T-helper 2 cell treated with Interferon-gamma antibody and Interleukin-4, amounts not matched to agents 5 μg/mL and 100 μg/mL, for 36 hours (primary cell): ENCODE results near the gene PLPPR1.

ENCODE experiments used
- DNase-seq: peaks from one replicate; pipeline ENCODE4 v3.0.0; 2021; ENCODE audit warnings: low spot score
- H3K27ac Mint-ChIP-seq: one replicate; pipeline ENCODE4 v1.8.0; 2021; ENCODE audit warnings: mild to moderate bottlenecking, mixed read lengths
- H3K27me3 Mint-ChIP-seq: one replicate; pipeline ENCODE4 v1.8.0; 2021; ENCODE audit warnings: low read depth, mixed read lengths
- H3K36me3 Mint-ChIP-seq: one replicate; pipeline ENCODE4 v1.8.0; 2021; ENCODE audit warnings: low read depth, mixed read lengths
- H3K4me1 Mint-ChIP-seq: one replicate; pipeline ENCODE4 v1.8.0; 2021; ENCODE audit warnings: low read depth, mixed read lengths
- H3K4me3 Mint-ChIP-seq: one replicate; pipeline ENCODE4 v1.8.0; 2022; ENCODE audit warnings: mild to moderate bottlenecking, moderate library complexity, mixed read lengths
- H3K9me3 Mint-ChIP-seq: one replicate; pipeline ENCODE4 v1.8.0; 2021; ENCODE audit warnings: mixed read lengths

The PLPPR1 gene

GRCh38 chr9:101372327-101373118 lies 344.0 kb downstream of the PLPPR1 start:
- peaks cover 3% of the 10 kb centered on the region for H3K27me3 Mint-ChIP-seq
- H3K27ac Mint-ChIP-seq, result no peak overlapping the region
- H3K36me3 Mint-ChIP-seq, result no peaks in the 10 kb centered on the region
- H3K9me3 Mint-ChIP-seq, result no peaks in the 10 kb centered on the region
- no peaks in the 10 kb centered on the region for H3K4me1 Mint-ChIP-seq
- no peak for DNase-seq
- H3K4me3 Mint-ChIP-seq, result no peak overlapping the region
